HG03442 (cell line): ENCODE data around the gene AKAP6.

Experiments used
- ATAC-seq: cut with Tn5 transposase; IDR thresholded peaks from one replicate; pipeline ENCODE4 v1.9.1; 2021; ENCODE audit warnings: mild to moderate bottlenecking, moderate library complexity; ENCODE audit not compliant: unreplicated experiment

The AKAP6 gene

GRCh38 chr14:32696325-32697091 is 367.4 kb downstream of the AKAP6 start:
- ATAC-seq = no peak

GRCh38 chr14:32697114-32697513 is 368.0 kb downstream of the AKAP6 start:
- no peak for ATAC-seq

DNA sequence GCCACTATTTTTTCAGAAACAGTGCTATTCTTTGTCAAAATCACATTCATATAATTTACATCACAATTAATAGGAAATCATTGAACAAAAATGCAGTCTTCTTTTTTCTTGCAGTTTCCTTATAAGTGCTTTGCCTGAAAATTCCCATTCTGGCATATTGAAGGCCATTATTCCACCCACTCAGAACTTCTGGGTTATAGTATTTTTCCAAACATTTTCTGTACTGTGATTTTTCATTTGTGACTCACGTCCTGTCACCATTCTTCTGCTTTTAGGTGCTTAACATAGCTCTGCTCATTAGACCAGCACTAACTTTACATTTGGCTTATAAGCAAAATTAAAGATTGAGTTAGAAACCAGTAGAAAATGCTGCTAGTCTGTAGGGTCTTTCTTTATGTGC is 368.6 kb downstream of the AKAP6 start:
- ATAC-seq = no peak

GRCh38 chr14:32698831-32699230 is 369.7 kb downstream of the AKAP6 start:
- no peak for ATAC-seq

DNA sequence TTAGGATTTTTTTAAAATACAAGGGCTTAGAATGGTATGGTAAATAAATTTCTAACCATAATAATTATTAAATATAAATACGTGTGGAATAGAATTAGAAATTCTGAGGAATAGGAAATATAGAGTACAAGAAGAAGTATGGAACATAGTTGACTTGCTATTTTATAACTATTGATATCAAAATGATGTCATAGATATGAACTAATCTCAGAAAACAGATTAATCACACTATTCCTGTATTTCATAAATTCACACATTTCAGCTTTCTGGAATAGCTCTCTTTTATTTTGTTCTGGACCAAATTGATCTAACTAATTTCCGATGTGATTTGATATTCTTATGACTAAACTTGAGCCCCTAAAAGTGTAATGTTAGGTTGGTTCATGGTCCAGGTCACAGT is 372.4 kb downstream of the AKAP6 start:
- ATAC-seq = no peak

GRCh38 chr14:32702088-32702487 is 373.0 kb downstream of the AKAP6 start:
- ATAC-seq = no peak

DNA sequence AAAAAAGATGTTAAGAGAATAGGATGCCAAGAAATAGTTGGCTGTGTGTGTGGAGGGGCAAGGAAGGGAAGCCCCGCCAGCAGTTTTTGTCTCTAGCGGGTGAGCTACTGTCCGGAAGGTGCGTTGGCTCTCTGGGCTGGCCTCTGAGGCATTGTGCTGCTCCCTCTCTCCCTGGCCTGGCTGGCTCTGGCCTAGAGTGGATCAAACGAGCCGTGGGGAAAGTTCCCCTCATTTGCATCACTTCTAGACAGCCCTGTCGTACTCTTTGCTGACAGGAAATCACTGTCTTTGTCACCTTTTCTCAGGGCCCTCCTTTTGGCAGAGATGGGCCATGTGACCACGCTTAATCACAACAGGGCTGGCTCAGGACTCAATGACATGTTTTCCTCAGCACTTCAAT is 373.5 kb downstream of the AKAP6 start:
- ATAC-seq = peak; percentile 96

GRCh38 chr14:32703183-32703621 is 374.1 kb downstream of the AKAP6 start:
- no peak for ATAC-seq

DNA sequence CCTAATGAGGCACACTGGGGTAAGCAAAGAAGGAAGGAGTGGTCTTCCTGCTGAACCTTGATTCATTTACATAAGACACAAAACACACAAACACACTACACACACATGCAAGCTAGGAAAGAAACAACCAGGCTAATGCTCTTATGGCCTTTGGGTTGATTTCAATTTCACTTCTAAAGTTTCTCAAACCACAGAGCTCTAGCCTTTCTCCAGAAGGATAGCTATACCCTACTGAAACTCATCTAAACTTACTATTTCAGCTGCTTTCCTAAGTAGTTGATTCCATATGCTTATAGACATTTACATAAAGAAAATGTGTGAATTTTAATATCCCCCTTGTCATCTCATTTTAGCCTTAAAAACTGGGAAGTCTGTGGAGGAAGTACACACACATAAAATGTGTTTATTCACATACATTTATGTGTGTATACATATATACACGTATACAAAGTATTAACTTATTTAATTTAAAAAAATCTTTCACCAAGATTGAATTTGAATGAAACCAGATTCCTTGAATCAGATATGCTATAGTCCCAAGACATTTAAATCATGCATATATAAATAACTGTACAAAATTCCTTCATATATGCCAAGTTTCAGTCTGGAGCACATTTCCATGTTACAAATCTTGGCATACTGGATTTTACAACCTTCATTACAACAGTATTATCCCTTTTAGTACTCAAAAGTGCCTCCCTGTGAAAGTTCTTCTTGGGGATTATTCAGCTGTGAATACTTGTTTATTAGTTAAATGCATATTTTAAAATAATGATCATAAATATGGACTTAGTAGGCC is 377.8 kb downstream of the AKAP6 start:
- ATAC-seq = no peak

DNA sequence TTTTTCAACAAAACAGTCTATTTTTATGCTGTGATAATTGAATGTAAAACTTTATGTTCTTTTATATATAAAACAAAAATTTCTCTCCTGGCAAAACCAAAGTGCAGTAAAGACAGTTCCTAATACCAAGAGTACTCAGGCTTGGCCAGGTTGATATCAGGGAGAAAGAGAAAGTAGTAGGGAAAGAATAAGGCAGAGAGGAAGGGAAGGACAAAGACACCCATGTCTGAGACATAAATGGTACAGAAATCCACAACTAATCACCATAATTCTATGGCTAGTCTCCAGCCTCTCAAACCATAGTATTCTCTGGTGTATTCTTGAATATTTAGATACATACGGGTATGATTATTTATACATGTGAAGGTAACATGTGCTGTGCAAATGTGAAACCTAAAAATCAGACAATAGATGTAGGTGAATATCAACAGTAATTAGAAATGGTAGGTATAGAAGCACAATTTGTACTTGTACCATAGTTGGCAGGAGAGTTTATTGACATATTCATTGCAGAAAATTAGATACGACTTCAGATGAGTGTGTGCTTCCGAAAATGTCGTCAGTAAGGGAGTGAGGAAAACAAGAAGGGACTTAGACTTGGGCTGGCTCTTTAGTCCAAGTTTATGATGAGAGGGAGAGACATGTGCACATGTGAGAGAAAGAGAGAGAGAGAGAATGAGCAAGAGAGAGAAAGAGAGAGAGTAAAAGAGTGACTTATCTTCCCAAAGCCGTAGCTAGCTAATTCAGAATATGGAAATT is 378.8 kb downstream of the AKAP6 start:
- ATAC-seq = no peak

DNA sequence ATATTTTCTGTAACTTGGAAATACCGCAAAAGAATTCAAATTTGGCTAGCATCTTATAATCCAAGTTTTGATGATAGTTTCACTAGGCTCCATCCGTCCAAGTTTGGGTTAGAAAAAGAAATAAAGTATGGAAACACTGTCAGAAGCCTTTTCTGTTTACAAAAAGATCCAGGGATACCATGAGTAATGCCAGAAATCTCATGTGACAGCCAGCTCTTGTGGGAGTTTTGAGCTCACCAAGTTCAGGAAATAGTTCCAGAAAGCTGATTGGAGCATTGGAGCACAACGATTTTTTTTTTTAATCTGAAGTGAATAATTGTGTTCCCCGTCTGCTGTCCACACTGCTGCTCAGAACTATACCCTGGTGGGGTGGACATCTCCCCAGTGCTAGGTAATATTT is 379.9 kb downstream of the AKAP6 start:
- no peak for ATAC-seq

DNA sequence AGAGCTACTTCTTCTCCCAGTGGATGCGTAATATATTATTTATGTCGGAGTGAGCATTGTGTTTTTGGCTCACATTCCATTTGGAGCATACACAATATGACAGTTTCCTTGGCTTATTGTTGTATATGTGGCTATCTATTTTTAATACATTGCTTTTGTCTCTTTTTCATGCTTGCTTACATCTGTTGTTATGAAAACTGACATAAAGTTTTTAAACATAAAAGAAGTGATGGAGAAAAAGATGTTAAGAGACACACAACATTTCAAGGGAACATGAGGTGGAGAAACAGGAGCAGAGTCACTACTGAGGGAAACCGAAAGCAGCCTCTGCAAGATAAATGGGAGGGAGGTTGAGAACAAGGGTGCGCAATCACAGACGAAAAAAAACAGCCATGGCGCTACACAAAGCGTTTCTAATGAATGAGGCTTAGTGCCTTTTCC is 381.2 kb downstream of the AKAP6 start:
- no peak for ATAC-seq

- peak; percentile 55 for ATAC-seq
Observed at GRCh38 chr14:32710731-32711680, 381.9 kb downstream of the AKAP6 start.

DNA sequence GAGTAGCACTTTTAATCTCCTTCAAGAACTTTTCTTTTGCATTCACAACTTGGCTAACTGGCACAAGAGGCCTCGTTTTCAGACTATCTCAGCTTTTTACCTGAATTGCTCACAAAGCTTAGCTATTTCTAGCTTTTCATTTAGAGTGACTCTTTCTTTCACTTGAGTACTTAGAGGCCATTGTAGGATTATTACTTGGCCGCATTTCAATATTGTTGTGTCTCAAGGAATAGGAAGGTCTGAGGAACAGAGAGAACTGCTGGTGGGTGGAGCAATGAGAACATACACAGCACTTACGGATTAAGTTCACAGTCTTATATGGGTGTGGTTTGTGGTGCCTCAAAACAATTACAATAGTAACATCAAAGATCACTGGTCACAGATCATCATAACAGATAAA is 384.8 kb downstream of the AKAP6 start:
- ATAC-seq = no peak

GRCh38 chr14:32719601-32720000 is 390.5 kb downstream of the AKAP6 start:
- ATAC-seq = no peak

DNA sequence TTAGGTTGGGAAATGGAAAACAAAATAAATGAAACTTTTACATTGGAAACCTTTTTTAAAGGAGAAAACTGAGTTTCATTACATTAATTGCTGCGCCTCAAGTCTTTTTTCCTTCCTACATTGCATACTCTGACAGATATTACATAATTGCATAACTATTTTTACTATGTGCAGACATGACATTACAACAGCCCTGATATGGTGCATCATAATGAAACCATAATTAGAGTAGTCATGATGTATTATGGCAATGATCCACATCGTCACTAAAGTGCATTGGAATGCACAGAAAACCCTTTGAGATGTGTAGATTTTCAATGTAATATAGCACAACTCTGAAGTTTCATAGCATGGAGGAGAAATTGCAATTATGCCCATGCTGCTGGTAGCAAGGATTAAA is 391.8 kb downstream of the AKAP6 start:
- ATAC-seq = no peak

GRCh38 chr14:32722631-32723183 is 393.6 kb downstream of the AKAP6 start:
- ATAC-seq = no peak

DNA sequence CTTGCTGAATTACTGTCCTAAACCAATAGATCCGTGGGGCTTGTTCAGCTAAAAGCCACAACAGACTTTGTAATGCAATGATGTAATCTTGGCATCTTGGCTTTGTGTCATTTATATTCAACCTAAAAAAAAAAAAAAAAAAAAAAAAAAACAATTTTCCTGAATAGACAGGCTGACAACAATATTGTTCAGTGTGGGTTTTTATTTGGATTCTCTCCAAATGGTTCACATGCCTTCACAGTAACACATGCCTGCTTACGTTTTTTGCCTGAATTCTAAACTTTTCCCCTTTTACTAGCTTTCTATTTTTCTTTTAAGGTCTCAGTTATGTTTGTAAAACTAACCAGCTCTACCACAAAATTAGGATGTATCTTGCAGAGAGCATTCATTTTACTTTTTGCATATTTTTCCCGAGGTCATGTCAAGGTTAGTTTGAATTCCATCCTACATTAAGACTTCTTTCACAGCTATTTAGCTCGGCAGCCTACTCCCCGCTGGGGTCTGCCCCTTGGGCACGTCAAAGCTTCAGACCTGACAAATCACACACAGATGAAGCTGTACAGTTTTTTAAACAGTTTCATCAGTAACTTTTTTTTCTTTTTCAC is 395.9 kb downstream of the AKAP6 start:
- ATAC-seq = no peak

GRCh38 chr14:32726516-32726915 is 397.4 kb downstream of the AKAP6 start:
- no peak for ATAC-seq

DNA sequence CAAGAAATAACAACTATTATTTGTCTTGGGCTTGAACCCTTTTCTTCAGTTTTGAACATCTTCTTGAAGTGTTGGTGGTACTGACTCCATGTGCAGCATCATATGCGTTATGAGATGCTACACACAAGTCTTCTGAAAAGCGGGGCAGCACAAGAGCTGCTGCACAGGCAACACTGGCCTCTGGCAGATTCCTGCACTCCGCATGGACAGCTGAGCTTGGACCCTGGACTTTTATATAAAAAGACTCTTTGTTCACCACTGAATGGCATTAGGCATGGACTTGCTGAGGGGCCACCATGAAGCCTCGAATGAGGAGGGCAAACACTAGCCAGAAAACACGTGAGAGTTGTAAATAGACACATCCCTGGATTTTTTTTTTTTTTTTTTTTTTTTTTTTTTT is 398.7 kb downstream of the AKAP6 start:
- ATAC-seq = no peak
